Measurements from ENCODE around the gene RBPJL. TPM values are rescaled to one million over a fixed set of nuclear protein-coding genes. Genes with fewer than 3 reads are reported as not detected.

The RBPJL gene
- total and polyA plus RNA-seq, 2 of the 13 experiments (the other 11 are each of a cell fraction or from before 2014, with no cell fraction given), result not detected

DNA sequence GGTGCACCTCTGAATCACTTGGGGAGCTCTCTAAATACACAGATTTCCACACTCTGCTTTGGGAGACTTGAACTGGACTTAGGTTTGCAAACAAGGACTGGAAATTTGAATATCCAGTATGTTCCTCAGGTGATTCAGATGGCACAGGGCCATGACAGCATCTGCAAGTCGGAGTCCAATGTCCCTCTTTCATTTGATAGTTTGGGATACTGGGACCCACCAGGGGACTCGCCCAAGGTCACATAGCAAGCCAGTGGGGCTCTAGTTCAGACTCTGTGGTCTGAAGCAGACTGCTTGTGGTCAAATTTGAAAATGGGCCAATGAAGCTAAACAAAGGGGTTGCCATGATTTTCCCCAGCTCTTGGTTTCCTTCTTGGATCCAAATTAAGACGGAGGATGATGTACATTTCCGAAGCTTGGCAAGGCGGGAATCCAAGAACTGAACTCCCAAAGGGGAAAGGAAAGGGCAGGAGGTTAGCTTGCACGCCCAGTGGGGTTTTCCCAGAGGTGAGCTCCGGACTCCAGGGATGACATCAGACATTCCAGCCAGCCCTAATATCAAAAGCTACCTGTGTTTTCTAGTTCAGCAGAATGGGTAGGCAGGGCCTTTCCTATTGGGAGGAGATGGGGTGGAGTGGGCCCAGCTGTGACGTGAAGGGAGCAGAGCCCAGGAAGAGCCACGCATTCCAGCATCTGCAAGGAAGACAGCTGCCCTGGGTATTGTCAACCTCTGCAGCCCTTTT lies 52.9 kb downstream of the RBPJL start (continued):
- TF ChIP-seq, protein P1, sequence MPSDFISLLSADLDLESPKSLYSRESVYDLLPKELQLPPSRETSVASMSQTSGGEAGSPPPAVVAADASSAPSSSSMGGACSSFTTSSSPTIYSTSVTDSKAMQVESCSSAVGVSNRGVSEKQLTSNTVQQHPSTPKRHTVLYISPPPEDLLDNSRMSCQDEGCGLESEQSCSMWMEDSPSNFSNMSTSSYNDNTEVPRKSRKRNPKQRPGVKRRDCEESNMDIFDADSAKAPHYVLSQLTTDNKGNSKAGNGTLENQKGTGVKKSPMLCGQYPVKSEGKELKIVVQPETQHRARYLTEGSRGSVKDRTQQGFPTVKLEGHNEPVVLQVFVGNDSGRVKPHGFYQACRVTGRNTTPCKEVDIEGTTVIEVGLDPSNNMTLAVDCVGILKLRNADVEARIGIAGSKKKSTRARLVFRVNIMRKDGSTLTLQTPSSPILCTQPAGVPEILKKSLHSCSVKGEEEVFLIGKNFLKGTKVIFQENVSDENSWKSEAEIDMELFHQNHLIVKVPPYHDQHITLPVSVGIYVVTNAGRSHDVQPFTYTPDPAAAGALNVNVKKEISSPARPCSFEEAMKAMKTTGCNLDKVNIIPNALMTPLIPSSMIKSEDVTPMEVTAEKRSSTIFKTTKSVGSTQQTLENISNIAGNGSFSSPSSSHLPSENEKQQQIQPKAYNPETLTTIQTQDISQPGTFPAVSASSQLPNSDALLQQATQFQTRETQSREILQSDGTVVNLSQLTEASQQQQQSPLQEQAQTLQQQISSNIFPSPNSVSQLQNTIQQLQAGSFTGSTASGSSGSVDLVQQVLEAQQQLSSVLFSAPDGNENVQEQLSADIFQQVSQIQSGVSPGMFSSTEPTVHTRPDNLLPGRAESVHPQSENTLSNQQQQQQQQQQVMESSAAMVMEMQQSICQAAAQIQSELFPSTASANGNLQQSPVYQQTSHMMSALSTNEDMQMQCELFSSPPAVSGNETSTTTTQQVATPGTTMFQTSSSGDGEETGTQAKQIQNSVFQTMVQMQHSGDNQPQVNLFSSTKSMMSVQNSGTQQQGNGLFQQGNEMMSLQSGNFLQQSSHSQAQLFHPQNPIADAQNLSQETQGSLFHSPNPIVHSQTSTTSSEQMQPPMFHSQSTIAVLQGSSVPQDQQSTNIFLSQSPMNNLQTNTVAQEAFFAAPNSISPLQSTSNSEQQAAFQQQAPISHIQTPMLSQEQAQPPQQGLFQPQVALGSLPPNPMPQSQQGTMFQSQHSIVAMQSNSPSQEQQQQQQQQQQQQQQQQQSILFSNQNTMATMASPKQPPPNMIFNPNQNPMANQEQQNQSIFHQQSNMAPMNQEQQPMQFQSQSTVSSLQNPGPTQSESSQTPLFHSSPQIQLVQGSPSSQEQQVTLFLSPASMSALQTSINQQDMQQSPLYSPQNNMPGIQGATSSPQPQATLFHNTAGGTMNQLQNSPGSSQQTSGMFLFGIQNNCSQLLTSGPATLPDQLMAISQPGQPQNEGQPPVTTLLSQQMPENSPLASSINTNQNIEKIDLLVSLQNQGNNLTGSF (CRISPR knock-in tag; IDR thresholded peaks at IDR 0.05), result no peak
- no peak for TF ChIP-seq ZNF747 (CRISPR knock-in tag; IDR thresholded peaks at IDR 0.05; ENCODE audit: borderline replicate concordance)
- TF ChIP-seq AHR (CRISPR knock-in tag; IDR thresholded peaks at IDR 0.05), result no peak
- TF ChIP-seq ZNF746 (CRISPR knock-in tag; IDR thresholded peaks at IDR 0.05), result no peak
- TF ChIP-seq ZNF333 (CRISPR knock-in tag; IDR thresholded peaks at IDR 0.05; ENCODE audit: borderline replicate concordance), result no peak
- TF ChIP-seq FOXO1 (CRISPR knock-in tag; IDR thresholded peaks at IDR 0.05), result no peak
- no peak for TF ChIP-seq NFATC3 (CRISPR knock-in tag; IDR thresholded peaks at IDR 0.05)
- no peak for TF ChIP-seq SP1 (IDR thresholded peaks at IDR 0.05)
- 0 out of 2 replicates have a peak, but pooled peaks have one; percentile 12 for TF ChIP-seq SP1 (CRISPR knock-in tag; IDR thresholded peaks at IDR 0.05)
- TF ChIP-seq XBP1 (CRISPR knock-in tag; IDR thresholded peaks at IDR 0.05), result no peak
- TF ChIP-seq ZNF629 (CRISPR knock-in tag; conservative IDR thresholded peaks at IDR 0.05), result peak; percentile 78
- TF ChIP-seq, protein P2, sequence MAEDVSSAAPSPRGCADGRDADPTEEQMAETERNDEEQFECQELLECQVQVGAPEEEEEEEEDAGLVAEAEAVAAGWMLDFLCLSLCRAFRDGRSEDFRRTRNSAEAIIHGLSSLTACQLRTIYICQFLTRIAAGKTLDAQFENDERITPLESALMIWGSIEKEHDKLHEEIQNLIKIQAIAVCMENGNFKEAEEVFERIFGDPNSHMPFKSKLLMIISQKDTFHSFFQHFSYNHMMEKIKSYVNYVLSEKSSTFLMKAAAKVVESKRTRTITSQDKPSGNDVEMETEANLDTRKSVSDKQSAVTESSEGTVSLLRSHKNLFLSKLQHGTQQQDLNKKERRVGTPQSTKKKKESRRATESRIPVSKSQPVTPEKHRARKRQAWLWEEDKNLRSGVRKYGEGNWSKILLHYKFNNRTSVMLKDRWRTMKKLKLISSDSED (CRISPR knock-in tag; IDR thresholded peaks at IDR 0.05), result no peak
- TF ChIP-seq PTBP1 (IDR thresholded peaks at IDR 0.05; ENCODE audit: low read depth, low read length, poor library complexity, severe bottlenecking), result no peak
- peak; percentile 89 for TF ChIP-seq HNRNPK (IDR thresholded peaks at IDR 0.05; ENCODE audit: low read depth, low read length, poor library complexity, severe bottlenecking)
- peak; percentile 48; the same call in 1 of the 2 replicates for TF ChIP-seq HMG20A (CRISPR knock-in tag; IDR thresholded peaks at IDR 0.05; ENCODE audit: borderline replicate concordance)
- TF ChIP-seq, protein P3, sequence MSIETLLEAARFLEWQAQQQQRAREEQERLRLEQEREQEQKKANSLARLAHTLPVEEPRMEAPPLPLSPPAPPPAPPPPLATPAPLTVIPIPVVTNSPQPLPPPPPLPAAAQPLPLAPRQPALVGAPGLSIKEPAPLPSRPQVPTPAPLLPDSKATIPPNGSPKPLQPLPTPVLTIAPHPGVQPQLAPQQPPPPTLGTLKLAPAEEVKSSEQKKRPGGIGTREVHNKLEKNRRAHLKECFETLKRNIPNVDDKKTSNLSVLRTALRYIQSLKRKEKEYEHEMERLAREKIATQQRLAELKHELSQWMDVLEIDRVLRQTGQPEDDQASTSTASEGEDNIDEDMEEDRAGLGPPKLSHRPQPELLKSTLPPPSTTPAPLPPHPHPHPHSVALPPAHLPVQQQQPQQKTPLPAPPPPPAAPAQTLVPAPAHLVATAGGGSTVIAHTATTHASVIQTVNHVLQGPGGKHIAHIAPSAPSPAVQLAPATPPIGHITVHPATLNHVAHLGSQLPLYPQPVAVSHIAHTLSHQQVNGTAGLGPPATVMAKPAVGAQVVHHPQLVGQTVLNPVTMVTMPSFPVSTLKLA (IDR thresholded peaks at IDR 0.05), result no peak
- no peak for TF ChIP-seq HOXD1 (CRISPR knock-in tag; IDR thresholded peaks at IDR 0.05)
- 0 out of 2 replicates have a peak, but pooled peaks have one; percentile 73 for TF ChIP-seq FOXJ3 (CRISPR knock-in tag; IDR thresholded peaks at IDR 0.05; ENCODE audit: borderline replicate concordance)
- no peak for TF ChIP-seq ZNF138 (CRISPR knock-in tag; IDR thresholded peaks at IDR 0.05; ENCODE audit: low read depth)
- TF ChIP-seq CEBPG (CRISPR knock-in tag; IDR thresholded peaks at IDR 0.05), result peak; percentile 41
- TF ChIP-seq, protein P4, sequence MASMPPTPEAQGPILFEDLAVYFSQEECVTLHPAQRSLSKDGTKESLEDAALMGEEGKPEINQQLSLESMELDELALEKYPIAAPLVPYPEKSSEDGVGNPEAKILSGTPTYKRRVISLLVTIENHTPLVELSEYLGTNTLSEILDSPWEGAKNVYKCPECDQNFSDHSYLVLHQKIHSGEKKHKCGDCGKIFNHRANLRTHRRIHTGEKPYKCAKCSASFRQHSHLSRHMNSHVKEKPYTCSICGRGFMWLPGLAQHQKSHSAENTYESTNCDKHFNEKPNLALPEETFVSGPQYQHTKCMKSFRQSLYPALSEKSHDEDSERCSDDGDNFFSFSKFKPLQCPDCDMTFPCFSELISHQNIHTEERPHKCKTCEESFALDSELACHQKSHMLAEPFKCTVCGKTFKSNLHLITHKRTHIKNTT (CRISPR knock-in tag; IDR thresholded peaks at IDR 0.05), result no peak

Measured in HepG2 (cell line).